ENCODE results near the gene C2orf72. TPM values are rescaled to one million over a fixed set of nuclear protein-coding genes. Genes with fewer than 3 reads are reported as not detected.

C2orf72 gene
- total RNA-seq, 3 donors from 2014 or later (not counting 1 experiment from before 2014, with no cell fraction given): not detected

DNA sequence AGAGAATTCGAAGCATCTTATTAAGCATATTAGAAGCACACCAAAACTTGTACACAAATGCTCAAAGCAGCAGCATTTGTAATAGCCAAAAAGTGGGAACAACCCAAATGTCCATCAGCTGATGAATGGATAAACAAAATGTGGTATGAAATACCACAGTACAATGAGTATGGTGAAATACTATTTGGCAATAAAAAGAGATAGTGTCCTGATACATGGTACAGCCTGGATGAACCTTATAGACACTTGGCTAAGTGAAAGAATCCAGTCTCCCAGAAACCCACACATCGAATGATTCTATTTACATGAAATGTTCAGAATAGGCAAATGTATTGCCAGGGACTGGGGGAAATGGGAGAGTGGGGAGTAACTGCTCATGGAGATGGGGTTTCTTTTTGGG is 38.4 kb upstream of the C2orf72 start:
- Histone ChIP-seq H3K27me3 (ENCODE audit: control insufficient read depth, insufficient read depth, low read length) (peaks cover 25% of the 10 kb centered on the region), H3K4me3 (ENCODE audit: low read length) (no peak overlapping the region), H3K36me3 (ENCODE audit: control insufficient read depth, insufficient read depth, low read length) (no peaks in the 10 kb centered on the region), H3K27ac (ENCODE audit: low read length) (no peak overlapping the region), H3K9me3 (ENCODE audit: control insufficient read depth, insufficient read depth, low read length) (no peaks in the 10 kb centered on the region), H3K4me1 (ENCODE audit: control insufficient read depth, insufficient read depth, low read length) (no peaks in the 10 kb centered on the region)
- Mint-ChIP-seq H3K9me3 (no peaks in the 10 kb centered on the region), H3K4me3 (no peak overlapping the region), H3K27me3 (ENCODE audit: low read depth in 2 of 2) (peaks cover 62 to 82% of the 10 kb centered on the region in 2 donors), H3K36me3 (no peaks in the 10 kb centered on the region), H3K4me1 (peaks cover 6 to 9% of the 10 kb centered on the region in 2 donors), H3K27ac (no peak overlapping the region)
- DNase-seq (no peak), ATAC-seq (no peak)
- TF ChIP-seq, protein P1, sequence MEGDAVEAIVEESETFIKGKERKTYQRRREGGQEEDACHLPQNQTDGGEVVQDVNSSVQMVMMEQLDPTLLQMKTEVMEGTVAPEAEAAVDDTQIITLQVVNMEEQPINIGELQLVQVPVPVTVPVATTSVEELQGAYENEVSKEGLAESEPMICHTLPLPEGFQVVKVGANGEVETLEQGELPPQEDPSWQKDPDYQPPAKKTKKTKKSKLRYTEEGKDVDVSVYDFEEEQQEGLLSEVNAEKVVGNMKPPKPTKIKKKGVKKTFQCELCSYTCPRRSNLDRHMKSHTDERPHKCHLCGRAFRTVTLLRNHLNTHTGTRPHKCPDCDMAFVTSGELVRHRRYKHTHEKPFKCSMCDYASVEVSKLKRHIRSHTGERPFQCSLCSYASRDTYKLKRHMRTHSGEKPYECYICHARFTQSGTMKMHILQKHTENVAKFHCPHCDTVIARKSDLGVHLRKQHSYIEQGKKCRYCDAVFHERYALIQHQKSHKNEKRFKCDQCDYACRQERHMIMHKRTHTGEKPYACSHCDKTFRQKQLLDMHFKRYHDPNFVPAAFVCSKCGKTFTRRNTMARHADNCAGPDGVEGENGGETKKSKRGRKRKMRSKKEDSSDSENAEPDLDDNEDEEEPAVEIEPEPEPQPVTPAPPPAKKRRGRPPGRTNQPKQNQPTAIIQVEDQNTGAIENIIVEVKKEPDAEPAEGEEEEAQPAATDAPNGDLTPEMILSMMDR (IDR thresholded peaks at IDR 0.05): no peak
- intact Hi-C loops (cut with micrococcal nuclease): no loop called here
- WGBS (ENCODE audit: insufficient coverage): 80% methylated on average over 1 of the region's 2 CpGs

DNA sequence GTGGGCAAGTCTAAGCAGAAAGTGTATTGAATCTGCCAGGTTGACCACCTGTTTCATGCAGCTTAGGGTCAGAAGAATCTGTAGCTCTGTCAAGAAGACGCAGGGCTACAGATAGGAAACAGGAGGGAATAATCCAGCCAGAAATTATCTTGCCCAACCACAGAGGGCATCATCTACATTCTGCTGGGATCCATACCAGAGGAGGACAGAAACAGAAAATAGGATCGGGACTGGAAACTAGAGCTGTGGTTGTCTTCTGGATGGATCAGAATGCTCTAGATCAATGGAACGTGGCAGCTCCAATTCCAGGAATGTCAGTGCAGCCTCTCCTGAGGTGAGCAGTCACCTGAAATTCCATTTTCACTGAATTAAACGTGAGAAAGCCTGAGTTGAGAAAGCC is 37.8 kb upstream of the C2orf72 start:
- Histone ChIP-seq H3K4me3 (ENCODE audit: low read length) (no peak overlapping the region), H3K4me1 (ENCODE audit: control insufficient read depth, insufficient read depth, low read length) (no peaks in the 10 kb centered on the region), H3K27me3 (ENCODE audit: control insufficient read depth, insufficient read depth, low read length) (peaks cover 25% of the 10 kb centered on the region), H3K9me3 (ENCODE audit: control insufficient read depth, insufficient read depth, low read length) (no peaks in the 10 kb centered on the region), H3K27ac (ENCODE audit: low read length) (no peak overlapping the region), H3K36me3 (ENCODE audit: control insufficient read depth, insufficient read depth, low read length) (no peaks in the 10 kb centered on the region)
- Mint-ChIP-seq H3K36me3 (no peaks in the 10 kb centered on the region), H3K27me3 (ENCODE audit: low read depth in 2 of 2) (peaks cover 58 to 82% of the 10 kb centered on the region in 2 donors), H3K4me3 (no peak overlapping the region), H3K27ac (no peak overlapping the region), H3K4me1 (peaks cover 6 to 13% of the 10 kb centered on the region in 2 donors), H3K9me3 (no peaks in the 10 kb centered on the region)
- DNase-seq (no peak), ATAC-seq (no peak)
- TF ChIP-seq, protein P1 (IDR thresholded peaks at IDR 0.05): no peak
- intact Hi-C loops (cut with micrococcal nuclease): no loop called here
- 83% methylated on average over 4 of the region's 4 CpGs for WGBS (ENCODE audit: insufficient coverage)

- Mint-ChIP-seq H3K36me3 (no peaks in the 10 kb centered on the region), H3K9me3 (peaks cover 5 to 6% of the 10 kb centered on the region in 2 donors), H3K4me1 (peaks cover 6 to 21% of the 10 kb centered on the region in 2 donors), H3K27ac (no peak overlapping the region), H3K4me3 (no peak overlapping the region), H3K27me3 (ENCODE audit: low read depth in 2 of 2) (peaks cover 55 to 77% of the 10 kb centered on the region in 2 donors)
- Histone ChIP-seq H3K4me1 (ENCODE audit: control insufficient read depth, insufficient read depth, low read length) (no peaks in the 10 kb centered on the region), H3K9me3 (ENCODE audit: control insufficient read depth, insufficient read depth, low read length) (no peaks in the 10 kb centered on the region), H3K27me3 (ENCODE audit: control insufficient read depth, insufficient read depth, low read length) (peaks cover 25% of the 10 kb centered on the region), H3K36me3 (ENCODE audit: control insufficient read depth, insufficient read depth, low read length) (no peaks in the 10 kb centered on the region), H3K27ac (ENCODE audit: low read length) (no peak overlapping the region), H3K4me3 (ENCODE audit: low read length) (no peak overlapping the region)
- TF ChIP-seq, protein P1 (IDR thresholded peaks at IDR 0.05): no peak
- DNase-seq (no peak), ATAC-seq (no peak)
- 39% methylated on average over 24 of the region's 24 CpGs for WGBS (ENCODE audit: insufficient coverage)
- intact Hi-C loops (cut with micrococcal nuclease): no loop called here
Observed at GRCh38 chr2:231000211-231000904, 37.0 kb upstream of the C2orf72 start.

DNA sequence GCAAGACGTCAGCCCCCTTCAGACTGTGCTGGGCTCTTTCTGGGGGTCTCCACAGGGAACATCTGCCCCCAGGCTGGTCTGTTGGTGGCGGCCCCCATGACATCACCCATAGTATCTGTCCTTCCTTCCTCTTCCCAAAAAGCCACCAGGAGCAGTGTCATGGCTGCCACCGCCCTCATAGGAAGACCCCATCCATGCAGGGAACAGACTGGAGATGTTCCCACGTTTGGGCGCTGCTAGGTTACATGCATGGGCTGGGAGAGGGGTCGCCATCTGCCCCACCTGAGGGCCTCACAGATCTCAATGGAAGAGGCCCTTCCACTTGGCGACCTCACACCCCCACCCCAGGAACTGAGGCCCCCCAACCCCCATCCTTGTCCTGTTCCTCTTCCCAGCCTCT is 36.3 kb upstream of the C2orf72 start:
- no peak for ATAC-seq

More for the DNA sequence above, 36.3 kb upstream of the C2orf72 start:
- Mint-ChIP-seq H3K27ac (no peak overlapping the region), H3K9me3 (peaks cover 8 to 9% of the 10 kb centered on the region in 2 donors), H3K4me1 (peaks cover 6 to 25% of the 10 kb centered on the region in 2 donors), H3K36me3 (no peaks in the 10 kb centered on the region), H3K4me3 (no peak overlapping the region), H3K27me3 (ENCODE audit: low read depth in 2 of 2) (peaks cover 50 to 70% of the 10 kb centered on the region in 2 donors)
- no peak overlapping the region for H3K27ac ChIP-seq (ENCODE audit: low read length)
- WGBS (ENCODE audit: insufficient coverage): 78% methylated on average over 7 of the region's 7 CpGs
- intact Hi-C loops (cut with micrococcal nuclease): no loop called here
- H3K9me3 ChIP-seq (ENCODE audit: control insufficient read depth, insufficient read depth, low read length): no peaks in the 10 kb centered on the region
- no peak overlapping the region for H3K4me3 ChIP-seq (ENCODE audit: low read length)
- DNase-seq: no peak
- TF ChIP-seq, protein P1 (IDR thresholded peaks at IDR 0.05): no peak
- H3K27me3 ChIP-seq (ENCODE audit: control insufficient read depth, insufficient read depth, low read length): peaks cover 25% of the 10 kb centered on the region
- H3K4me1 ChIP-seq (ENCODE audit: control insufficient read depth, insufficient read depth, low read length): no peaks in the 10 kb centered on the region
- no peaks in the 10 kb centered on the region for H3K36me3 ChIP-seq (ENCODE audit: control insufficient read depth, insufficient read depth, low read length)

Measured in natural killer cell (primary cell).